Rectal smooth muscle tissue (tissue), 1 donor: ENCODE data around the gene LCE1D.

Source experiments
- H3K27ac ChIP-seq: one replicate; pipeline ENCODE4 v1.7.0; 2013; ENCODE audit warnings: low read depth, low read length, inconsistent platforms
- H3K27me3 ChIP-seq: one replicate; pipeline ENCODE4 v1.7.0; 2013; ENCODE audit warnings: low read length; ENCODE audit not compliant: control insufficient read depth, insufficient read depth
- H3K36me3 ChIP-seq: one replicate; pipeline ENCODE4 v1.7.0; 2013; ENCODE audit warnings: low read length; ENCODE audit not compliant: control insufficient read depth, insufficient read depth
- H3K4me1 ChIP-seq: one replicate; pipeline ENCODE4 v1.7.0; 2013; ENCODE audit warnings: low read length; ENCODE audit not compliant: control insufficient read depth, insufficient read depth
- H3K4me3 ChIP-seq: one replicate; pipeline ENCODE4 v1.7.0; 2013; ENCODE audit warnings: low read length
- H3K9ac ChIP-seq: one replicate; pipeline ENCODE4 v1.7.0; 2013; ENCODE audit warnings: low read length

The LCE1D gene

GRCh38 chr1:152827173-152827572 is 30.7 kb downstream of the LCE1D start, which contains the start of gene LCE1A:
LCE1A (plus strand) TSS chr1:152827473; CDS start chr1:152827473, 0 bp downstream.
- no peak within 1 kb of the TSS for H3K9ac ChIP-seq
- H3K27ac ChIP-seq: no peak within 1 kb of the TSS
- no peaks in the 10 kb centered on the region for H3K27me3 ChIP-seq

GRCh38 chr1:152836870-152837269 is 40.3 kb downstream of the LCE1D start:
- Histone ChIP-seq H3K27me3 (no peaks in the 10 kb centered on the region), H3K4me3 (no peak overlapping the region), H3K27ac (no peak overlapping the region), H3K9ac (no peak overlapping the region), H3K4me1 (no peaks in the 10 kb centered on the region), H3K36me3 (no peaks in the 10 kb centered on the region)

More at GRCh38 chr1:152827173-152827572, 30.7 kb downstream of the LCE1D start, which contains the start of gene LCE1A:
- Histone ChIP-seq H3K36me3 (no peaks in the 10 kb centered on the region), H3K4me3 (no peak within 1 kb of the TSS), H3K4me1 (no peaks in the 10 kb centered on the region)

DNA sequence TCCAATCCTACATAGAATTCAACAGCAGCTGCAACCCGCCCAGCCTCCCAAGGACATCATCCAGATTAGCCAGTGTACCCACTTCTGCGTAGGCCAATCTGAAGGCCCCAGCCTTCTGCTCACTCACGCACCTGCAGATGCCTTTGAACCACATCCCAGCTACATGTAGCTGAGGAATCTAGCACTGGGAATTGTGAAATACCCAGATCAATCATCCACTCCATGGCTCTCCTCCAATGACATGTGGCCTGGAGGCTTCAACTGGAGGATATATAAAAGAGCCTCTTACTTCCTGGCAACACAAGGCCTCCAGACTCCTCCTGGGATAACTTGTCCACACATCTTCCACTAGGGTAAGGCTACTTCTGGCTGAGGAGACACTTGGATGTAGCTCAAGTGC is 46.0 kb downstream of the LCE1D start, which contains the start of gene LCE6A:
LCE6A (plus strand) TSS at position 301 of the 400 bp plus-strand sequence. CDS start 665 bp downstream, outside the sequence.
- no peaks in the 10 kb centered on the region for H3K27me3 ChIP-seq
- no peak within 1 kb of the TSS for H3K27ac ChIP-seq
- no peak within 1 kb of the TSS for H3K4me3 ChIP-seq
- H3K9ac ChIP-seq: no peak within 1 kb of the TSS
- no peaks in the 10 kb centered on the region for H3K36me3 ChIP-seq
- no peaks in the 10 kb centered on the region for H3K4me1 ChIP-seq
